ENCODE measurements around the gene DOK1.
A peak's percentile ranks its signal among the peaks of the same experiment; 100 is the strongest.

Gene DOK1

DNA sequence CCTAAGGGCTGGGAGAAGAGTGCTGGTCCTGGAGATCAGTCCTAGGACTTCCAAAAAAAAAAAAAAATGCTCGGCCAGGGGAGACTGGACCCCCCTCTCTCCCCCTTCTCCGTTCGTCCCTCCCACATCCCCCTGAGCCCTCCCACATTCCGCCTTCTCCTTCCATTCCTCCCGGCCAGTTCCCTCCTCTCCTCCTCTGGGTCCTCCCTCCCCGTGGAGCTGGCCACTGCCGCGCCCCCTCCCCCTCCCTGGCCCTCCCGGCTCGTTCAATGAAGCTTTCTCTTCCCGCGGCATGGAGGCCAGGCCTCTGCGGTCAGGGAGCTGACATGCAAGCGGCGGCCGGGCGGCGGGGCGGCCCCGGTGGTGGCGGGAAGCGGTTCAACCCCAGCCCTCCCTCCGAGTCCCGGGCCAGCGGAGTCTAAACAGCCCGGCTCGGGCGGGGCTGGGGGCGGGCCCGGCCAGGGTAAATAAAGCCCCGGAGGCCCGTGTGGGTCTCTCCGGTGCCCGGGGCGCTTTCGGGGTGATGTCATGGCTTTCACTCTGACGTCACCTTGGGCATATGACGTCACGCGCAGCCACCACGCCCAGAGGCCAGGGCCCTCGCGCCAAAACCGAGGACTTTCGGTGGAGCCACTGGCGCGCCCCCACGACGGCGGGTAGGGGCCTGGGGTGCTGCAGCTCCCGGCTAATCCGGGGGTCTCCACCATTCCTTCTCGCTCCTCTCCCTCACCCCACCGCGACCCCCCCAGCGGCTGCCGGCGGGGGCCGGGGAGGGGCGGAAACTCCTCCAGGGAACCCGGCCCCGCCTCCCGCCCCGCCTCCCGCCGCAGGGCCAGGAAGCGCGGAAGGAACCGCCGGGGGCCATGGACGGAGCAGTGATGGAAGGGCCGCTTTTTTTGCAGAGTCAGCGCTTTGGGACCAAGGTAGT lies at the start of gene DOK1, which contains the start of gene LOXL3:
DOK1 (plus strand) TSS at position 829 of the 928 bp plus-strand sequence; CDS start at position 864, 35 bp downstream.
LOXL3 (minus strand) TSS at position 51 of the 928 bp plus-strand sequence. CDS start 1,308 bp downstream, outside the sequence.
- peak; percentile 83 for DNase-seq

GRCh38 chr2:74505448-74506246 lies 48.9 kb upstream of the DOK1 start:
- no peak for DNase-seq

DNA sequence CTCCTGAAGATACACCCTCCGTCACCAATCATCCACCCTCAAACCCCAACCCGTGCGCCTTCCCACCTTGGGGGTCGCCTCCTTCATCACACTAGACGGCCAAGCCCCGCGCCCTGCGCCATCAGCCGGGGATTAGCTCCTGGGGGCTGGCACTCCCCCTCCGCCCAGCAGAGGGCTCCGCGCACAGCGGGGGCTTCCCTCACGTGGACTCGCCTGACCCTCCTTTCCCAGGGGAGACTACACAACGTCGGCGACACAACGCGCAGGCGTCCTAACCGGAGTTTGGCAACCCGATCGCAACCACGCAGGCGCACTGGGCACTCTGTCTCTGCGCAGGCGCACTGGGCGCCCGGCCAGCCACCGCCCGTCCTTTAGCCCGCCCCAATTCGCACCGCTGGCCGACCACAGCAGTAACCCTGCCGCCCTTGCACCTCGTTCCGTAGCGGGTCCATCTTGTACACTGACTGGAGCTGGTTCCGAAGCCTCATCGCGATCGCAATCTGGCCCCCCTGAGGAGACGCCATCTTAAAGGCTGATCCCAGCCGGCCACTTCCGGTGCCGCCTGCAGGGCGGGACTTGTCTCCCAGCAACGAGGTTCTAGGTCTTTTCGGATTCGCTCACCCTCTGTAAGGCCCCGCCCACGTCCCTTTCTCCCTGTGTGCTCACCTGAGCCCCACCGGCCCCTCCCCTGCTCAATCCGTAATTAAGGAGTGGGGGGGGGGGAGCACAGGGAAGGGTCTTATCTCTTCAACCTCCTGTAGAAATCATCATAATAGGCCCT lies 47.2 kb upstream of the DOK1 start, which contains the start of gene PCGF1:
PCGF1 (minus strand) TSS at position 551 of the 781 bp plus-strand sequence; CDS start at position 524, 27 bp downstream.
- peak; percentile 93 for DNase-seq

DNA sequence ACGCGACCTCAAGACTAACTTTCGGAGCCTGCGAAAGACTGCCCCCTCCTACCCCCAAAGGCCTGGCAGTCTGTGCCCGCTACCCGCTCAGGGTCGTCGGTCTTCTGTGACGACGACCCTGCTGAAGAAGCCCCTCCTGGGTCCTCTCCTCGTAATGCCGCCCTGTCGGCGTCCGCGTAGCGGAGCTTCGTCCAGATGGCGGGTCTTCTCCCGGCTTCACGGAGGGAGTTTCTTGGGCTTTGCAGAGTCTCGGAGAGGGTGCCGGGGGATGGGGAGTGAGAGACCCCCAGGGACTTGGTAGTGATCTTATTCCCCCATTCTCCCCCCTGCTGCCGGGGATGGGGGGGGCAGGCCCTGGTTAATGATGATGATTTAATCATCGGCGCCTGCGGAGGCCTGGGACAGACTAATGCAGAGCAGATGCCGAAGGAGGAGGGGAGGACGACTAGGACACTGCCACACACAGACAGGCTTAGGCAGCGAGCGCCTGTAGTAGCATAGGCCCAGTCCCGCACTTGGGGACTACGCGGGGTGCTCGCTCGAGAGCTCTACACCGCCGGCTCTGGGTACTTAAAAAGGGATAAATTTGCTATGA lies 46.5 kb upstream of the DOK1 start:
- no peak for DNase-seq

GRCh38 chr2:74510272-74510671 lies 44.2 kb upstream of the DOK1 start:
- no peak for DNase-seq

DNA sequence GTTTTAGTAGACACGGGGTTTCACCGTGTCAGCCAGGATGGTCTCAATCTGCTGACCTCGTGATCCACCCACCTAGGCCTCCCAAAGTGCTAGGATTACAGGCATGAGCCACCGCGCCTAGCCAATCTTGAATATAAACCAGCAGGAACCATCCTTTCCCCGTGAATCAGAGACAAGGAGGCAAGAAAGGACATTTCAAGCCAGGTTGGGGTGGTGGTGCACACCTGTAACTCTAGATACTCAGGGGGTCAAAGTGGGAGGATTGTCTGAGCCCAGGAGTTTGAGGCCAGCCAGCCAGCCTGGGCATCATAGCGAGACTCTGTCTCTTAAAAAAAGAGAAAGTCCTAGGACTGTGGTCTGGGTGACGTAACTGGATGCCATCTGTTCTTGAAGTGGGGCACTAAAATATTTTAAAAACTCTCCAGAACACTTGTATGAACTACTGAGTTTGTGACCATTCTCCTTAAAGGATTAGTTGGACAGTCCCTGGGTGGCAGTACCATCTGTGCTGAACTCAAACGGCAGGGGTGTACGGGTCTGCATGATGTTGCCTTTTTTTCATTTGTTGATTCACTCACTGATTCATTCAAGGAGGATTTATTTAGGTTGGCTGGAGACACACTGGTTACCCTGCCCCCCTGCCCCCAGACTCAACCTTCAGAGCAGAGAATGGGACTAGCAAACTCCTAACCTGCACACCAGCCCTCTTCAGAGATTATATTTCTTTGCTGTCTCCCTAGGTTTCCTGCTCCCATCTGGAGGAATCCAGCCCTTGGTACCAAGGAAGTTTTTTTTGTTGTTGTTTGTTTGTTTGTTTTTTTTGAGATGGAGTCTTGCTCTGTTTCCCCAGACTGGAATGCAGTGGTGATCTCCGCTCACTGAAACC lies 43.2 kb upstream of the DOK1 start:
- DNase-seq, result no peak

GRCh38 chr2:74512744-74513604 lies 41.5 kb upstream of the DOK1 start:
- no peak for DNase-seq

GRCh38 chr2:74513605-74514367 lies 40.7 kb upstream of the DOK1 start:
- no peak for DNase-seq

GRCh38 chr2:74514368-74515270 lies 39.9 kb upstream of the DOK1 start, which contains the start of gene TLX2:
TSS of gene TLX2 (plus strand) at chr2:74514450. CDS start at chr2:74514807, 357 bp downstream.
- no peak for DNase-seq

DNA sequence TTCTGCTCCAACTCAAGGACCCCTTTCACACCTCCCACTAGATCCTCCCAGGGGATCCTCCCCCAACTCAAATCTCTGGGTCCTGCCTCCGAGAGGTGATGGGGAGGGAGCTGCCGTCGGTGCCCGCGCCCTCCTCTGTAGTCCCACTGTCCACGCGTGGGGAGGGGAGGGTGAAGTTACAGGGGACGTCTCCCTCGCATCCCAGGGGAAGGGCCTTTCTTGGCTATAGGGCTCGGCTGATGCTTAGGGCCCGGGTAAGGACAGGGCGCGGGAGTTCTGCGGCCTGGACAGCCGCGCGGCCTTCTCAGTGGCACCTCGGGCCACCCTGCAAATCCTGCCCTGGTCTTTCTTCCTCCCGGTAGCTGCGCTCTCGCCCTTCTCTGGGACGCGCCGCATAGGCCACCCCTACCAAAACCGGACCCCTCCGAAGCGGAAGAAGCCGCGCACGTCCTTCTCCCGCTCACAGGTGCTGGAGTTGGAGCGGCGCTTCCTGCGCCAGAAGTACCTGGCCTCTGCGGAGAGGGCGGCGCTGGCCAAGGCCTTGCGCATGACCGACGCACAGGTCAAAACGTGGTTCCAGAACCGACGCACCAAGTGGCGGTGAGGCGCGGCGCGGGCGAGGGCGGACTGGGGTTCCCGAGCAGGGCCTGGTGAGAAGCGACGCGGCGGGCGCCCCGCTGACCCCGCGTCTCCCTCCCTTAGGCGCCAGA lies 39.1 kb upstream of the DOK1 start:
- DNase-seq, result no peak

DNA sequence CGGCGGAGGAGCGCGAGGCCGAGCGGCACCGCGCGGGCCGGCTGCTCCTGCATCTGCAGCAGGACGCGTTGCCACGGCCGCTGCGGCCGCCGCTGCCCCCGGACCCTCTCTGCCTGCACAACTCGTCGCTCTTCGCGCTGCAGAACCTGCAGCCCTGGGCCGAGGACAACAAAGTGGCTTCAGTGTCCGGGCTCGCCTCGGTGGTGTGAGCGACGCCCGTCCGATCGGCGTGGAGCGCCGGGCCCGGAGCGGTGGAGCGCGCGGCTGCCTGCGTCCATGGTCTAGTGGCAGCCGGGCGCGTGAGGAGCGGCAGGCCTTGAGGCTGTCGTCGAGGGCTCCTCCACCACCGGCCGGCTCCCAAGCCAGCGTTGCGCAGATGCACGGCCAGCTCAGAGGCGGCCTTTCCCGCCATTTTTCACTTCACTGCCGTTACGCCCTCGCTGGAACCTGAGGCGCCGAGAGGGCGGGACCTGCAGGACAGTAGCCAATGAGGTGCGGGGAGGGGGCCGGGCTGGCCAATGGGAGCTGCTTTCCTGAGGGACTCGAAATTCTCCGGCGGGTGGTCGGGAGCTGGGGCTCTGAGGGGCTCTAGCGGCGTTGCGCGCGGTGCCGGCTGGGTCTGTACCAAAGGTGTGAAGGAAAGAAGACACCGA lies 38.4 kb upstream of the DOK1 start:
- no peak for DNase-seq

DNA sequence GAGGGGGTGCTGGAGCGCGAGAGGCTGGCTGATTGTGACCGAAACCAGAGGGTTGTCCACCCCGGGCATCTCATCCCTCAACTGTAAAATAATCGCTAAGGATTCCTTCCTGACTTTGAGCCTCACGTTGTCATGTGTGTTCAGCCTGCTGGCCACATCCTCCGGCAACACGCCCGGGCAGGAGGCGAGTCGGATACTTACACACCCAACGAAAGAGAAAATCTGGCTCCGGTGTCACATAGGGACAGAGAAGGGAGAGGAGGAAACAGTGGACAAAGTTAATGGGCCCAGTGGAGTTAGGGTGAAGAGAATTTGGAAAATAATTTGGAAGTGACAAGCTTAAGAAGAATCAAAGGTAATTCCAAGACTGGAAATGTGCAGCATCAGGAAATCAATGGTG lies 37.9 kb upstream of the DOK1 start:
- DNase-seq, result no peak

GRCh38 chr2:74522516-74522915 lies 32.0 kb upstream of the DOK1 start:
- DNase-seq, result no peak

GRCh38 chr2:74524005-74524404 lies 30.5 kb upstream of the DOK1 start:
- DNase-seq, result no peak

GRCh38 chr2:74524955-74525716 lies 29.4 kb upstream of the DOK1 start:
- DNase-seq, result no peak
